Measurements from ENCODE around the gene DTD1. TPM values are rescaled to one million over a fixed set of nuclear protein-coding genes. Genes with fewer than 3 reads are reported as not detected.

DTD1 gene
- total and polyA plus RNA-seq, 2 experiments from 2014 or later = 73.3 to 77.7 TPM

- in situ Hi-C loops (cut with MboI) = no loop called here
- no peaks in the 10 kb centered on the region for H3K36me3 ChIP-seq (ENCODE audit: low read depth)
- no peak for TF ChIP-seq EZH2phosphoT487 (IDR thresholded peaks at IDR 0.05; ENCODE audit: insufficient read depth, low read depth)
- TF ChIP-seq EZH2 (IDR thresholded peaks at IDR 0.05; ENCODE audit: insufficient read depth, poor library complexity, severe bottlenecking) = no peak
Measured at GRCh38 chr20:18650224-18650623, 62.4 kb downstream of the DTD1 start.

GRCh38 chr20:18653736-18654447 lies 66.0 kb downstream of the DTD1 start:
- H2AFZ ChIP-seq = no peak overlapping the region
- in situ Hi-C loops (cut with MboI) = no loop called here
- 0 out of 2 replicates have a peak, but pooled peaks cover 5% of the 10 kb centered on the region for H3F3A ChIP-seq (ENCODE audit: insufficient read depth)

More at GRCh38 chr20:18650224-18650623, 62.4 kb downstream of the DTD1 start:
- H3K4me1 ChIP-seq (ENCODE audit: insufficient read depth) = peaks cover 3% of the 10 kb centered on the region; the same call in 1 of the 2 replicates
- H3K4me2 ChIP-seq (ENCODE audit: unreplicated experiment) = no peak overlapping the region
- H2AFZ ChIP-seq = no peak overlapping the region
- H3K9ac ChIP-seq = no peak overlapping the region
- H3K4me3 ChIP-seq = no peak overlapping the region
- H4K20me1 ChIP-seq (ENCODE audit: insufficient read depth) = no peaks in the 10 kb centered on the region
- H3K27ac ChIP-seq = no peak overlapping the region
- no peaks in the 10 kb centered on the region for H3K27me3 ChIP-seq (replicated peaks; ENCODE audit: insufficient read depth)
- H3K79me2 ChIP-seq (ENCODE audit: insufficient read depth) = no peaks in the 10 kb centered on the region
- H3K9me2 ChIP-seq (ENCODE audit: insufficient read depth) = no peaks in the 10 kb centered on the region
- no peaks in the 10 kb centered on the region for H3F3A ChIP-seq (ENCODE audit: insufficient read depth)
- H3K9me3 ChIP-seq (ENCODE audit: low read depth) = no peaks in the 10 kb centered on the region
- 95 to 98% methylated on average over 5 of the region's 5 CpGs for WGBS, 2 experiments (ENCODE audit: low coverage in 1 of 2, low lambda C conversion rate in 2 of 2, missing lambda C conversion rate in 2 of 2)
- DNase-seq = no peak

GRCh38 chr20:18654448-18654773 lies 66.6 kb downstream of the DTD1 start:
- no peak overlapping the region for H2AFZ ChIP-seq
- H3F3A ChIP-seq (ENCODE audit: insufficient read depth) = 0 out of 2 replicates have a peak, but pooled peaks cover 5% of the 10 kb centered on the region
- 100% methylated on average over 1 of the region's 1 CpG for WGBS, 2 experiments (ENCODE audit: low coverage in 1 of 2, low lambda C conversion rate in 2 of 2, missing lambda C conversion rate in 2 of 2)
- H3K9me2 ChIP-seq (ENCODE audit: insufficient read depth) = no peaks in the 10 kb centered on the region
- no peak overlapping the region for H3K4me3 ChIP-seq
- in situ Hi-C loops (cut with MboI) = no loop called here
- no peak overlapping the region for H3K9ac ChIP-seq
- no peaks in the 10 kb centered on the region for H4K20me1 ChIP-seq (ENCODE audit: insufficient read depth)
- H3K36me3 ChIP-seq (ENCODE audit: low read depth) = no peaks in the 10 kb centered on the region
- no peak for TF ChIP-seq EZH2 (IDR thresholded peaks at IDR 0.05; ENCODE audit: insufficient read depth, poor library complexity, severe bottlenecking)
- TF ChIP-seq EZH2phosphoT487 (IDR thresholded peaks at IDR 0.05; ENCODE audit: insufficient read depth, low read depth) = no peak
- H3K79me2 ChIP-seq (ENCODE audit: insufficient read depth) = no peaks in the 10 kb centered on the region
- H3K4me1 ChIP-seq (ENCODE audit: insufficient read depth) = no peaks in the 10 kb centered on the region
- H3K9me3 ChIP-seq (ENCODE audit: low read depth) = no peaks in the 10 kb centered on the region
- DNase-seq = no peak
- no peaks in the 10 kb centered on the region for H3K27me3 ChIP-seq (replicated peaks; ENCODE audit: insufficient read depth)
- H3K27ac ChIP-seq = no peak overlapping the region
- no peak overlapping the region for H3K4me2 ChIP-seq (ENCODE audit: unreplicated experiment)

More at GRCh38 chr20:18653736-18654447, 66.0 kb downstream of the DTD1 start:
- 21 to 33% methylated on average over 1 of the region's 1 CpG for WGBS, 2 experiments (ENCODE audit: low coverage in 1 of 2, low lambda C conversion rate in 2 of 2, missing lambda C conversion rate in 2 of 2)
- H3K36me3 ChIP-seq (ENCODE audit: low read depth) = no peaks in the 10 kb centered on the region
- no peaks in the 10 kb centered on the region for H3K4me1 ChIP-seq (ENCODE audit: insufficient read depth)
- H3K9me2 ChIP-seq (ENCODE audit: insufficient read depth) = no peaks in the 10 kb centered on the region
- no peak overlapping the region for H3K27ac ChIP-seq
- no peaks in the 10 kb centered on the region for H3K9me3 ChIP-seq (ENCODE audit: low read depth)
- no peaks in the 10 kb centered on the region for H4K20me1 ChIP-seq (ENCODE audit: insufficient read depth)
- H3K4me2 ChIP-seq (ENCODE audit: unreplicated experiment) = no peak overlapping the region
- no peak overlapping the region for H3K9ac ChIP-seq
- no peaks in the 10 kb centered on the region for H3K27me3 ChIP-seq (replicated peaks; ENCODE audit: insufficient read depth)
- H3K4me3 ChIP-seq = no peak overlapping the region
- no peaks in the 10 kb centered on the region for H3K79me2 ChIP-seq (ENCODE audit: insufficient read depth)
- DNase-seq = no peak
- no peak for TF ChIP-seq EZH2phosphoT487 (IDR thresholded peaks at IDR 0.05; ENCODE audit: insufficient read depth, low read depth)
- TF ChIP-seq EZH2 (IDR thresholded peaks at IDR 0.05; ENCODE audit: insufficient read depth, poor library complexity, severe bottlenecking) = no peak

GRCh38 chr20:18657575-18657974 lies 69.7 kb downstream of the DTD1 start:
- in situ Hi-C loops (cut with MboI) = no loop called here
- 0 out of 2 replicates have a peak, but pooled peaks cover 5% of the 10 kb centered on the region for H3F3A ChIP-seq (ENCODE audit: insufficient read depth)
- H3K27ac ChIP-seq = no peak overlapping the region
- WGBS, 2 experiments (ENCODE audit: low coverage in 1 of 2, low lambda C conversion rate in 2 of 2, missing lambda C conversion rate in 2 of 2) = 67 to 71% methylated on average over 4 of the region's 4 CpGs
- no peak overlapping the region for H3K9ac ChIP-seq
- H3K9me2 ChIP-seq (ENCODE audit: insufficient read depth) = no peaks in the 10 kb centered on the region
- TF ChIP-seq EZH2phosphoT487 (IDR thresholded peaks at IDR 0.05; ENCODE audit: insufficient read depth, low read depth) (no peak), EZH2 (IDR thresholded peaks at IDR 0.05; ENCODE audit: insufficient read depth, poor library complexity, severe bottlenecking) (no peak)
- no peak overlapping the region for H3K4me2 ChIP-seq (ENCODE audit: unreplicated experiment)
- H4K20me1 ChIP-seq (ENCODE audit: insufficient read depth) = no peaks in the 10 kb centered on the region
- no peaks in the 10 kb centered on the region for H3K4me1 ChIP-seq (ENCODE audit: insufficient read depth)
- DNase-seq = peak; percentile 45
- H2AFZ ChIP-seq = no peak overlapping the region
- H3K36me3 ChIP-seq (ENCODE audit: low read depth) = no peaks in the 10 kb centered on the region
- no peak overlapping the region for H3K4me3 ChIP-seq
- H3K79me2 ChIP-seq (ENCODE audit: insufficient read depth) = no peaks in the 10 kb centered on the region
- no peaks in the 10 kb centered on the region for H3K27me3 ChIP-seq (replicated peaks; ENCODE audit: insufficient read depth)
- H3K9me3 ChIP-seq (ENCODE audit: low read depth) = no peaks in the 10 kb centered on the region
